Suprapubic skin (tissue), 4 donors: ENCODE results near the gene INKA1.

Source experiments
- CTCF ChIP-seq, 2 donors: fragments of 200-600 bp in 1 of 2; fragments of 450-650 bp in 1 of 2; sonication (generic) in 1 of 2; IDR thresholded peaks; one replicate each; pipeline ENCODE4 v1.5.1; 2016 to 2019; ENCODE audit warnings: antibody characterized with exemption in 2 of 2, mild to moderate bottlenecking in 1 of 2, moderate library complexity in 1 of 2
- EP300 ChIP-seq: sonication (generic); formaldehyde crosslinking; IDR thresholded peaks from one replicate; pipeline ENCODE4 v1.6.1; 2017; ENCODE audit warnings: antibody characterized with exemption
- POLR2A ChIP-seq, 2 donors: fragments of 450-650 bp; IDR thresholded peaks; one replicate each; pipeline ENCODE4 v1.6.1; 2017; ENCODE audit warnings: antibody characterized with exemption in 2 of 2, mild to moderate bottlenecking in 2 of 2, moderate library complexity in 2 of 2
- POLR2AphosphoS5 ChIP-seq, 3 donors: sonication (generic); formaldehyde crosslinking; IDR thresholded peaks; one replicate each; pipeline ENCODE4 v1.6.1; 2017; ENCODE audit warnings: antibody characterized with exemption in 3 of 3

DNA sequence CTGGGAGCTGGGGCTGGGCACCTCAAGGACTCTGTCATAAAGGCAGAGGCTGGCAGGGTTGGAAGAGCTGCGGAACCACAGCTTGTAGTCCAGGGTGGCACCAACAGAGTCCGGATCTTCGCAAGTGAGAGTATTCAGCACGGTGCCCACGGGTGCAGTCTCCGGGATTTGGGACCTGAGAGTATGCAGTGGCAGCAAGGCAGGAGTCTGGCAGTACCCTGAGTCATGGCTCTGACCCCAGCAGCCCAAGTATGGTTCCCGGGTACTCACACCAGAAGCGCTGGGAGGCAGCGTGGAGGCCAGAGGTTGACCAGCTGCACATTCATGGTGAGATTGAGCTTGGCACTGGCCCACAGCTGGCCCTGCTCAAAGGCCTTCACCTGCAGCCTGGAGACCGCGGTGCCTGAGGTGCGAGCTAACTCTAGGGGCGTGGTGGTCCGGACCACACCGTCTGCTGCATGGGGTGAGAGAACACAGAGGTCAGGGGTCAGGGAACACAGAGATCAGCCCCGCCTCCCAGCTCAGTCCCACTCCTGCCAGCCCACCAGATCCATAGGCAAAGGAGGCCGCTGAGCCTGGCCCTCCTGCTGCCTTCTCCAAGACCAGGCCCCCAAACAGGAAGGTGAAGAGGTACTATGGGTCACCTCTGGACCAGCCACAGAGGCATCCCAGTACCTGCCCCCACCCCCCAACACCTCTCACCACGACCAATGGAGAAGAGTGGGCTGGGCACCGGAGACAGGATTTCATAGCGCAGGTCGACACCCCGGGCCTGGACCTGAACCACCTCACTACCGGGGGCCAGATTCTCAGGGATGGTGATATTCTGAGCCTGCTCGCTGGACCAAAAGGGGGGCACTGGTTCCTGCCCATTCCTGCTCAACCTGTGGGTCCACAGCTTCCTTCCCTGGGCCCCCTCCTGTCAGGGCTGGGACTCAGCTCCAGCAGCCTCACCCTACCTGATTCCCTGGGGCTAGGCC, 7.8 kb upstream of the INKA1 start:
- no peak for TF ChIP-seq CTCF (IDR thresholded peaks at IDR 0.05)
- no peak for TF ChIP-seq POLR2AphosphoS5 (IDR thresholded peaks at IDR 0.05)
- no peak for TF ChIP-seq EP300
- TF ChIP-seq POLR2A (IDR thresholded peaks at IDR 0.05): no peak
